CD4-positive, alpha-beta memory T cell (primary cell): Measurements from ENCODE around the gene JAK2. TPM values are rescaled to one million over a fixed set of nuclear protein-coding genes. Genes with fewer than 3 reads are reported as not detected.
A peak's percentile ranks its signal among the peaks of the same experiment; 100 is the strongest.

ENCODE experiments used
- CTCF ChIA-PET: fragments of 350-600 bp; sonication (Branson Sonifier 250); formaldehyde crosslinking; loops from one replicate; lab custom pipeline; 2021; ENCODE audit warnings: inconsistent platforms; ENCODE audit not compliant: partially characterized antibody; lab: Charles Lee
- POLR2A ChIA-PET: fragments of 350-600 bp; sonication (Branson Sonifier 250); formaldehyde crosslinking; loops from one replicate; lab custom pipeline; 2021; ENCODE audit not compliant: partially characterized antibody; lab: Charles Lee
- DNase-seq, 5 donors: peaks; one replicate each; pipeline versions ENCODE4 v3.0.0 to v3.0.0-alpha.2; 2020 to 2022; ENCODE audit warnings: mixed read lengths in 1 of 5
- H3K27ac ChIP-seq: one replicate; pipeline ENCODE4 v1.7.0; 2013; ENCODE audit warnings: low read depth, low read length
- H3K27me3 ChIP-seq: 2 replicates; pipeline ENCODE4 v1.7.0; 2013; ENCODE audit warnings: mild to moderate bottlenecking, low read length, moderate library complexity; ENCODE audit not compliant: insufficient read depth
- H3K36me3 ChIP-seq: 2 replicates; pipeline ENCODE4 v1.7.0; 2013; ENCODE audit warnings: mild to moderate bottlenecking, low read length, moderate library complexity; ENCODE audit not compliant: insufficient read depth
- H3K4me1 ChIP-seq: 2 replicates; pipeline ENCODE4 v1.7.0; 2013; ENCODE audit warnings: mild to moderate bottlenecking, low read length, moderate library complexity; ENCODE audit not compliant: insufficient read depth
- H3K4me3 ChIP-seq, 2 donors: one replicate each; pipeline ENCODE4 v1.7.0; 2013; ENCODE audit warnings: low read length in 2 of 2, mild to moderate bottlenecking in 1 of 2
- H3K9me3 ChIP-seq, 2 donors: one replicate each; pipeline ENCODE4 v1.7.0; 2013; ENCODE audit warnings: low read length in 2 of 2, control low read depth in 1 of 2; ENCODE audit not compliant: control insufficient read depth in 1 of 2
- H3K27ac Mint-ChIP-seq, 7 donors: one replicate each; pipeline ENCODE4 v1.8.0; 2020 to 2021; ENCODE audit warnings: mixed read lengths in 7 of 7, mild to moderate bottlenecking in 6 of 7, inconsistent platforms in 3 of 7, moderate library complexity in 3 of 7
- H3K27me3 Mint-ChIP-seq, 2 donors: one replicate each; pipeline ENCODE4 v1.8.0; 2020 to 2021; ENCODE audit warnings: mixed read lengths in 2 of 2
- H3K36me3 Mint-ChIP-seq, 2 donors: one replicate each; pipeline ENCODE4 v1.8.0; 2020 to 2021; ENCODE audit warnings: mixed read lengths in 2 of 2, inconsistent platforms in 1 of 2, mild to moderate bottlenecking in 1 of 2
- H3K4me1 Mint-ChIP-seq, 4 donors: one replicate each; pipeline ENCODE4 v1.8.0; 2020 to 2021; ENCODE audit warnings: mixed read lengths in 4 of 4, mild to moderate bottlenecking in 1 of 4
- H3K4me3 Mint-ChIP-seq, 8 donors: one replicate each; pipeline ENCODE4 v1.8.0; 2020 to 2021; ENCODE audit warnings: mixed read lengths in 8 of 8, mild to moderate bottlenecking in 7 of 8, moderate library complexity in 6 of 8, inconsistent platforms in 3 of 8
- H3K9me3 Mint-ChIP-seq, 8 donors: one replicate each; pipeline ENCODE4 v1.8.0; 2020 to 2021; ENCODE audit warnings: mixed read lengths in 8 of 8, mild to moderate bottlenecking in 5 of 8, inconsistent platforms in 3 of 8, moderate library complexity in 1 of 8
- intact Hi-C: fragments of 100-400 bp; cut with micrococcal nuclease; formaldehyde crosslinking; loops from one replicate; pipeline ENCODE4 v1.15.1; 2023
- polyA plus RNA-seq, 2 donors: library from polyadenylated mRNA; unstranded; fragments of 300-500 nt; fragmentation: Illumina TruSeq; gene quantifications; one replicate each; pipeline ENCODE4 v1.2.3, GENCODE V29; 2021
- total RNA-seq, 2 experiments: library from RNA; stranded (reverse); gene quantifications; one replicate each; pipeline ENCODE4 v1.2.3, GENCODE V29; 2021

JAK2 gene
- total and polyA plus RNA-seq, 4 experiments from 2014 or later, result 4.6 to 19.9 (median 12.5) TPM

GRCh38 chr9:5113994-5114748, 129.1 kb downstream of the JAK2 start:
- Mint-ChIP-seq H3K27me3 (no peaks in the 10 kb centered on the region), H3K9me3 (peaks cover 0 to 8% (median 4%) of the 10 kb centered on the region in 8 donors), H3K36me3 (peaks cover 21 to 31% of the 10 kb centered on the region in 2 donors), H3K4me3 (no peak overlapping the region), H3K27ac (peak overlapping the region in 1 of 7 donors; percentile 29), H3K4me1 (peaks cover 0 to 5% (median 0%) of the 10 kb centered on the region in 4 donors)
- ChIA-PET POLR2A (no interaction called here), CTCF (no interaction called here)
- H3K9me3 ChIP-seq, result no peaks in the 10 kb centered on the region
- no peak overlapping the region for H3K27ac ChIP-seq
- intact Hi-C loops, result no loop called here
- no peaks in the 10 kb centered on the region for H3K4me1 ChIP-seq
- DNase-seq, result peak in 1 of 5 donors; percentile 33
- H3K36me3 ChIP-seq, result no peaks in the 10 kb centered on the region
- H3K4me3 ChIP-seq, result no peak overlapping the region
- H3K27me3 ChIP-seq, result no peaks in the 10 kb centered on the region

GRCh38 chr9:5122116-5122515, 137.0 kb downstream of the JAK2 start:
- Mint-ChIP-seq H3K27ac (no peak overlapping the region), H3K4me3 (no peak overlapping the region), H3K4me1 (peaks cover 0 to under 1% (median 0%) of the 10 kb centered on the region in 4 donors), H3K36me3 (peaks cover 39 to 44% of the 10 kb centered on the region in 2 donors), H3K9me3 (peaks cover 0 to 2% (median 0%) of the 10 kb centered on the region in 8 donors), H3K27me3 (no peaks in the 10 kb centered on the region)
- CTCF ChIA-PET, result no interaction called here
- intact Hi-C loops, result no loop called here
- Histone ChIP-seq H3K36me3 (no peaks in the 10 kb centered on the region), H3K9me3 (no peaks in the 10 kb centered on the region), H3K27me3 (no peaks in the 10 kb centered on the region), H3K27ac (no peak overlapping the region), H3K4me1 (no peaks in the 10 kb centered on the region), H3K4me3 (no peak overlapping the region)
- POLR2A ChIA-PET, result no interaction called here
- no peak for DNase-seq

GRCh38 chr9:5122516-5122915, 137.4 kb downstream of the JAK2 start:
- Mint-ChIP-seq H3K4me3 (no peak overlapping the region), H3K4me1 (no peaks in the 10 kb centered on the region), H3K27ac (peak overlapping the region in 1 of 7 donors; percentile 66), H3K9me3 (peaks cover 0 to 2% (median 0%) of the 10 kb centered on the region in 8 donors), H3K27me3 (no peaks in the 10 kb centered on the region), H3K36me3 (peaks cover 41 to 44% of the 10 kb centered on the region in 2 donors)
- Histone ChIP-seq H3K9me3 (no peaks in the 10 kb centered on the region), H3K4me3 (no peak overlapping the region), H3K36me3 (no peaks in the 10 kb centered on the region), H3K27me3 (no peaks in the 10 kb centered on the region), H3K27ac (no peak overlapping the region), H3K4me1 (no peaks in the 10 kb centered on the region)
- ChIA-PET CTCF (no interaction called here), POLR2A (no interaction called here)
- no peak for DNase-seq
- intact Hi-C loops, result no loop called here

GRCh38 chr9:5140151-5140550, 155.1 kb downstream of the JAK2 start:
- POLR2A ChIA-PET, result no interaction called here
- Mint-ChIP-seq H3K9me3 (peaks cover 9 to 61% (median 48%) of the 10 kb centered on the region in 8 donors), H3K4me1 (peaks cover 0 to 1% (median 0%) of the 10 kb centered on the region in 4 donors), H3K4me3 (no peak overlapping the region), H3K27ac (no peak overlapping the region), H3K27me3 (no peaks in the 10 kb centered on the region), H3K36me3 (peaks cover 39 to 52% of the 10 kb centered on the region in 2 donors)
- CTCF ChIA-PET, result no interaction called here
- no peaks in the 10 kb centered on the region for H3K4me1 ChIP-seq
- H3K27me3 ChIP-seq, result no peaks in the 10 kb centered on the region
- intact Hi-C loops, result no loop called here
- H3K27ac ChIP-seq, result no peak overlapping the region
- H3K9me3 ChIP-seq, result no peaks in the 10 kb centered on the region
- no peaks in the 10 kb centered on the region for H3K36me3 ChIP-seq
- DNase-seq, result no peak
- H3K4me3 ChIP-seq, result no peak overlapping the region

GRCh38 chr9:5144217-5144616, 159.1 kb downstream of the JAK2 start:
- Mint-ChIP-seq H3K36me3 (peaks cover 60 to 78% of the 10 kb centered on the region in 2 donors), H3K9me3 (peaks cover 9 to 50% (median 38%) of the 10 kb centered on the region in 8 donors), H3K4me3 (no peak overlapping the region), H3K4me1 (no peaks in the 10 kb centered on the region), H3K27me3 (no peaks in the 10 kb centered on the region), H3K27ac (no peak overlapping the region)
- no peak overlapping the region for H3K27ac ChIP-seq
- POLR2A ChIA-PET, result no interaction called here
- intact Hi-C loops, result no loop called here
- H3K9me3 ChIP-seq, result no peaks in the 10 kb centered on the region
- no peak overlapping the region for H3K4me3 ChIP-seq
- H3K36me3 ChIP-seq, result no peaks in the 10 kb centered on the region
- CTCF ChIA-PET, result no interaction called here
- no peaks in the 10 kb centered on the region for H3K4me1 ChIP-seq
- no peak for DNase-seq
- no peaks in the 10 kb centered on the region for H3K27me3 ChIP-seq

- Mint-ChIP-seq H3K36me3 (peaks cover 56 to 71% of the 10 kb centered on the region in 2 donors), H3K4me3 (no peak overlapping the region), H3K4me1 (no peaks in the 10 kb centered on the region), H3K9me3 (peaks cover 9 to 70% (median 51%) of the 10 kb centered on the region in 8 donors), H3K27ac (no peak overlapping the region), H3K27me3 (no peaks in the 10 kb centered on the region)
- Histone ChIP-seq H3K9me3 (no peaks in the 10 kb centered on the region), H3K4me3 (no peak overlapping the region), H3K27ac (no peak overlapping the region), H3K27me3 (no peaks in the 10 kb centered on the region), H3K4me1 (no peaks in the 10 kb centered on the region), H3K36me3 (no peaks in the 10 kb centered on the region)
- CTCF ChIA-PET, result no interaction called here
- intact Hi-C loops, result no loop called here
- no peak for DNase-seq
- POLR2A ChIA-PET, result no interaction called here
Observed at GRCh38 chr9:5146241-5146640, 161.2 kb downstream of the JAK2 start.
